LoVo (cell line): ENCODE measurements around the gene CHAF1A.
A peak's percentile ranks its signal among the peaks of the same experiment; 100 is the strongest.

ENCODE experiments used
- DNase-seq: peaks from one replicate; pipeline ENCODE4 v3.0.0-alpha.2; 2016; ENCODE audit warnings: low spot score

CHAF1A gene

DNA sequence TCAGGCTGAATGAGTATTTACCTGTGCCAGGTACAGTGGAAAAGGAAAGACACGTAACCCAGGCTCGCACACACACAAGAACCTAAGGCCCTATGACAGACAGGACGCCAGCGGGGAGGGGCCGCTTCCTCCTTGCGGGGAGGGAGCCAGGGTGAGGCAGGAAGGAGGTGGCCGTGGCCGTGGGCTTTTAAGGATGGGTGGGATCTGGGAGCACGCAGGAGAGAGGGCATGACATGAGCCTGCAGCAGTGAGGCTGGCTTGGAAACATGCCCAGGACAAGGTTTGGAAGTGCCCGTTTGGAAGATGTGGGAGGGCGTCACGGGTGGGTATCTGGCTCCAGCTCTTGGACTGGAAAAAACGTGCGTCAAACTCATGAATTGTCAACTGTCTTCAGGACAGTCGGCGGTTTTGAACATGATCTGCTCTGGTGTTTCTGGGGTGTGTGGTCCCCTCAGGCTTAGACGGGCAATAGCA, 22.1 kb upstream of the CHAF1A start:
- no peak for DNase-seq

DNA sequence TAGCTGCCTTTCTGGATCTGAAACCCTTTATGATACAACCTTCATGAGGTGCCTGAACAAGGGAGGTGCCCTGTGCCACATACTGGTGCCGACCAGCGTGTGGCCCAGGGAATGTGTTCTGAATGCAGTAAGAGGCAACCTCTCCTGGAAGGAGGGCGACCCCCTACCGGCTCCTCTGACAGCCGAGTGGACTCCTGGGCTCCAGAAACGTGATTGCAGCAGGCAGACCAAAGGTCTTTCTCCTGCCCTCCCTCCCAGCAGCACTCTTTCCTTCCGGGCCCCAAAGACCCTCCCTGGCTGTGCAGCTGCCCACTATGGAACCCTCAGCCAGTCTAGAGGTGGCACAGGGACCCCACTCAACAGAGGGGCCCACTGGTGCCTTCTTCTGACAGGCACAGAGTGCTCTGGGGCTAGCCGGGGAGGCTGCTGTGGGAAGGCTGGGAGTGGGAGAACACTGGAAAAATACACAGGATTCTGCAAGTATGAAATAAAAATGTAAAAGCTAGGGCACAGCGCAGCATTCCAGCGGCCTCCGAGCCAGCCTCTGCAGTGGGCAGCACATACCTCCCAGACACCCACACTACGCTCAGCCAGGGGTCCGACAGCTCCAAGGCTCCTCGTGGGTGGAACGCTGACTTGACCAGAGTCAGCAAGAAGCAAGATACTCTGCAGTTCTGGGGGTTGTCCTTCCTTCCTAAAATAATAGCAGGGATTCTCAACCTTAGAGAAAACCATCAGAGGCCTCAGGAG, 17.0 kb upstream of the CHAF1A start:
- no peak for DNase-seq

DNA sequence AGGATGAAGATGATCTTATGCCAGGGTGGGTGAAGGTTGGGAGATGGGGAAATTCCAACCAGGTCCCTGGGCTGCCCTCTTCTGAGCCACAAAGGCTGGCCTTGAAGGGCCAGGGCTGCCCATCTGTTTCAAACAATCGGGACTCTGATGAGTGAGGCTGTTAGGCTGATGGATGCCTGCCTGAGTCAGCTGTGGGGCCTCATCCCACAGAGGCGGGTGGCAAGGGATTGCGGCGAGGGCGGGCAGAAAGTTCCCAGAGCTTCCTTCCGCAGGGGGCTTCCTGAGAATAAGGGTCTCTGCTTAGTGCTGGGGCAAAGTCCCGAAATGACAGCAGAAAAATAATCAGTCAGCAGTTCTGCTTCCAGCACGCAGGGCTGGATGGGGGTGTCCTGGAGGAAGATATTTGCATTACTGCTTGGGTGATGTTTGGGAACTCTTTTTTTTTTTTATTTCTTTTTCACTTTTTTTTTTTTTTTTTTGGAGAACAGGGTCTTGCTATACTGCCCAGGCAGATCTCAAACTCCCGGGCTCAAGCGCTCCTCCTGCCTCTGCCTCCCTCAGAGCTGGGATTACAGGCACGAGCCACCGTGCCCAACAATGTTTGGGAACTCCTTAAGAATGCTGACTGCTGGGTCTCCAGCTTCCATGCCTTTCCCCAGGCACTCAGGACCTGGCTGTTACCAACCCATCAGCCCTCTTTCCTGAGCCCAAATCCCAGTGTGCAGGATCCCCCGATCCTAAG, 16.2 kb upstream of the CHAF1A start:
- no peak for DNase-seq

DNA sequence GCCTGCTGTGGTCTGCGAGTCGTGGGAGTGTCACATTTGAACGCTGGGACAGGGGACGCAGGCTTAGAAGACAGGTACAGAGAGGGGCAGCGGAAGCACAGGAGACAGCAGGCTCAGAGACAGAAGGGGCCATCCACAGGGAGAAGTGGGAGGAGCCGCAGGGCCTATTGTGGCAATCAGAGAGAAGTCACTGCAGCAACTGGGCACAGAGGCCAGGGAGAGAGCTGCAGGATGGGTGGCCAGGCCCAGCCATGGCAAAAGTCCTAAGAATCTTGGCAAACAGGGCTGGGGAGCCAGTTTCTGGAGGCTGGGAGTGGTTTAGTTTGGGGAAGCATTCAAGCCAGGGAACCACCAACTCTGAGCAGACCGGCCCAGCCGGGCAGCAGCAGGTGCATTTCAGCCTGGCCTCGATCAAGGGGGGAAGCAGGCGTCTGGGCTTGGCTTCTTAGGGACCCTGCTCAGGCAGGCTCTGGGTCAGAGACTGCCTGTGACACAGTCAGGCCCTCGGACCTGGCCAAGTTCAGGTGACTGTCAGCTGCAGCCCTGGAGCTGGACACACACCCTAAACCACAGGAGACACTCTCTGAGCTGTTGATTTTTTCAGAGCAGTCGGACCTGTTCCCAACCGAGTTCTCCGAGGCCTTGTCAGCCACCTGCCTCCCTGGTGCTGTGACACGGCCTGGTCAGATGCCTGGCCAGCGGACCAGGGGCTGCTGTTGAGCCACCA, 13.9 kb upstream of the CHAF1A start:
- no peak for DNase-seq

DNA sequence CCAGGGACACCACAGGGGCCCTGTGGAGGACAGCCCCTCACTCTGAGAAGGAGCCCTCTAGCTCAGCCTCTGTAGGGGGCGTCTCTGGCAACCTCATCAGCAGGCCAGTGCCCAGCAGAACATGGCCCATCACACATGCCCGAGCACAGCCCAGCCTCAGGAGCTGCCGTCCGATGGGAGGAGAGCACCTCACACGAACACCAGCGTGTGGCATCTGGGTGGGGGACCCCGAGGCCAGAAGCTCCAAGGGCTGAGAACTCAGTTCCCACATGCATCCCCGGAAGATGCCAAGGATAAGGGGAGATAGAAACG, 13.4 kb upstream of the CHAF1A start:
- no peak for DNase-seq

DNA sequence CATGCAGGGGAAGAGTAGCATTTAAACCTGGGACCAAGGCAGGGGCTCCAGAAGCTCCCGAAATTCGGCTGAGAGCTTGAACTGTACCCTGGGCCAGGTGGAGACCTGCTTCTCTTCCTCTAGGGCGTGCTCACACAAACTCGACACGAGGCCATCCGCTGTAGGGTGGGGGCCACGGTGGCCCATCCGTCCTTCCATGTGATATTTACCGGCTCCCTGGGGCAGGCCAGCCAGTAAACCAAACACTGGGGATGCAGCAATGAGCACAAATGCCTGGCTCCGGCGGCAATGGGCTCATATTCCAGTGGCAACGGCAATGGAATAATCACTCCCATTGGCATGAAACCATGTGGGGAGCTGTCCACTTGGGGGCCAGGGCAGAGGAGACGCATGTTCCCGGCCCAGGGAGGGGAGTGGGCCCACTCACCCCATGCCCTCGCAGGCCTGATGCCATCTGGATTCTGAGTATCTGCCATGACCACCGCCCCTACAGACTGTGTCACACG, 12.9 kb upstream of the CHAF1A start:
- DNase-seq = no peak

DNA sequence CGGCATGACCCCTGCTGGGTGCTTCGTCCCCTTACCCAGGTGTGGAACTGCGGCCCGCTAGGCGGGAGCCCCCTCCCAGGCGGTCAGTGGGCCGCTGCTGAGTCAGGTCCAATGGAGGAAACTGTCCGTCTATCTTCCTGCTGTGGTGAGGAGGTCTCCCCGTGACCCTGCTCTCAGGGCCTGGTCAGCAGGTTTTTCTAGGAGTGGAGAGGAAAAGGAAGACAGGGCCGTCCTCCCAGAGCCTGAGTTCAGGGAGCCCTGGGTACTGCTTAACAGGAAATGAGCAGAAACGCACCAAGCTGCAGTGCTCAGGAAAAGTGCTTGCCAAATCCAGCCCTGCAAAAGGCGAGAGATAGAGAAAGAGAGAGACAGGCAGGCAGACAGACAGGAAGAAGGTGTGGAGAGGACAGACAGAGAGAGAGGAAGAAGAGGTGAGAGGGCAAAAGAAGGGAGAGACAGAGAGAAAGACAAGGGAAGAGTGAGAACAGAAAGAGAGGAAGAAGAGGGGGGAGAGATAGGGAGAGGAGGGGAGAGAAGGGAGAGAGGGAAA, 12.3 kb upstream of the CHAF1A start:
- no peak for DNase-seq

DNA sequence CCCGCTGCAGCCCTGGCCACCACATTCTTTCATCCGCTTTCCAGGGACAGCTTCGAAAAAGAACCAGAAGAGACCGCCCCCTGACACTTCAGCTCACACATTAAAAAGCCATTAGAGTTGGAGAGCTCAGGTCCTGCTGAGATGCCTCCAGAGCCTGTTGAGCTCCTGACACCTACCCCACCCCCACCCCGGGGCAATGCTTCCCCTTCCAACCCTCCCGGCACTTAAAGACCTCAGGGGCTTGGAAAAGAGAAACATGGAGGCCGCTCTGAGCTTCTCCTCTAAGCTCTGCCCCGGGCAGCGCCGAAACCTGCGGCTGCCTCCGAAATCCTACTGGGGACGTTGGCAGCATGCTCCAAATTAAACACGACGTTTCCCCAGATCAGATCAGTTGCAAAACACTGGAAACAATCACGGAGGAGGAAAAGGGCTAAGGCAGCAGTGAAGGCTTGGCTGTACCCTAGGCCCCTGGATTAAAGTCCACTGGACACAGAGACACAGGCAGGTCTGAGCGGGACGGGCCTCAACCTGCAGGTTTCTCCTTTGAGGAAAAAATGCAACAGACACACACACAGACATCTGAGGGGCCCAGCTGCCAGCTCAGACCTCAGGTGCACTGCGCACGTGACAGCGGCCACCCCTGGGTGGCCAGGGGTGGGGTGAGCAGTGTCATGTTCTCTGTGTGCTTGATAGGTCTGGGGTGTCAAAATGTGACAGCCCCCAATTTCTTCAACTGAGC, 11.7 kb upstream of the CHAF1A start:
- DNase-seq = no peak

DNA sequence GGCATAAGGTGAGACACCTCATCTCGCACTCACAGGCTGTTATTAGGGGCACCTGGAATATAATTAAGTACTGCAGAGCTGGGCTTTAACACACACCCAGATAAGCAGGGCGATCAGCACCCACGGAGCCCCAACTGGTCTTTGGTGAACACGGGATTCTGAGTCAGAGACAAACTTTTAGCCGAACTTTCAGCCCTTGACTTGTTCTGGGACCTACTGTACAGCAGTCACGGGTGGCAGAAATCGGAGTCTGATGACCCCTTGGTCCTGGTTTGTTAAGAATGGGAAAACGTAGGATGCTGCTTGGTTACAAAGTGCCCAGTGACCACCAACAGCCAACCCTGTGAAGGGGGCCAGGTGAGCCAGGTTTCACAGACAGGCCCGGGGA, 11.1 kb upstream of the CHAF1A start:
- DNase-seq = no peak

DNA sequence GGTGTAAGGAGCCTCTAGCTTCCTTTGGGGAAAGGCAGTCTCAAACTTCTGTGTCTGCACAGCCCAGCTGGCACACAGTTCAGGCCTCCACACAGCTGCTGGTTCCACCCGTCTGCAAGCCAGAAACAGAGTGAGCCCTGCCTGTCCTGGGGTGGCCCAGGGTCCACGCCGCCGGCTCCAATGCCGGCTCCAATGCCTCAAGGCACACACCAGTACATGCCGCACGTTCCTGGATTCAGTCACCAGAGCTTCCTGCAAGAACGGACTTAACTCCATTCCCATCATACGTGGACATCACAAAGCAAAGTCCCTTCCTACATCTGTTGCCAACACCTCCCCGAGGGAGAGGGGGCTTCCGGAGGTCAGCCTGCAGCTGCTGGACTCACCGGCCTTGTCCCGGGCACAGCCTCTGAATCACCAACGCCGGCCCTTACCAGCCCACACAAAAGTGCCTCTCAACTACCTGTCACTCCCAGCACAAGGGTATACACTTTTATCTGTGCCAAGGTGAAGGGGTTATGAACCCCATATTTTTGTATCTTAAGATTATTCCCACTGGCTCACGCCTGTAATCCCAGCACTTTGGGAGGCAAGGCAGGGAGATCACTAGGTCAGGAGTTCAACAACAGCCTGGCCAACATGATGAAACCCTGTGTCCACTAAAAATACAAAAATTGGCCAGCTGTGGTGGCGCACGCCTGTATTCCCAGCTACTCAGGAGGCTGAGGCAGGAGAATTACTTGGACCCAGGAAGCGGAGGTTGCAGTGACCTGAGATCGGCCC, 10.5 kb upstream of the CHAF1A start:
- no peak for DNase-seq

DNA sequence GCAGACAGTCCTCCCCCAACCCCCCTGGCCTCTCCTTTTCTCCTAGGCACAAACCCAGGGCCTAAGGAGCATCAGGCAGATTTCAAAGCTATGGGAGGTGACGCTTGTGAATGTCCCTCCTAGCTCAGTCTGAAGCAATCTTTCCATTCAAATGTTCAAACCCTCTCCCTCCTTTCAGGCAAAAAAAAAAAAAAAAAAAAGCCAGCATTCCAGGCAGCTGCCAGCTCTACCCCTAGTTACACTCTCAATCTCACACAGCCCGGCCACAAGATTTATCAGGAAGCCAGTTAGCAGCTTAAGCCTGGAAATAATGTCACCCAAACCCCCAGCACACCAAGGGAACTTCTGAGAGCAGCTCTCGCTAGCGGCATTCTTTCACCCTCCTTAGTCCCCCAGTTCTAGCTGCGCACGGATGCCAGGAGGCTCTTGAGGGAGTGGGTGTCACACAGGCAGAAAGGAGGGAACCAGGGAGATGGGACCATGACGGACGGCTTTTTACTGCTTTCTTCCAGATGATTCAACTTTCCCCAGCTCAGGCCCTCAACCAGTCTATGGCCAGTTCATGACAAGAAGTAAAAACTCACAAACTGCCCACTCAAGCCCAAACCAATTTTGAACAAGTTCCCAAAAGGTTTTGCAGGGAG, 8.4 kb upstream of the CHAF1A start:
- DNase-seq = no peak

DNA sequence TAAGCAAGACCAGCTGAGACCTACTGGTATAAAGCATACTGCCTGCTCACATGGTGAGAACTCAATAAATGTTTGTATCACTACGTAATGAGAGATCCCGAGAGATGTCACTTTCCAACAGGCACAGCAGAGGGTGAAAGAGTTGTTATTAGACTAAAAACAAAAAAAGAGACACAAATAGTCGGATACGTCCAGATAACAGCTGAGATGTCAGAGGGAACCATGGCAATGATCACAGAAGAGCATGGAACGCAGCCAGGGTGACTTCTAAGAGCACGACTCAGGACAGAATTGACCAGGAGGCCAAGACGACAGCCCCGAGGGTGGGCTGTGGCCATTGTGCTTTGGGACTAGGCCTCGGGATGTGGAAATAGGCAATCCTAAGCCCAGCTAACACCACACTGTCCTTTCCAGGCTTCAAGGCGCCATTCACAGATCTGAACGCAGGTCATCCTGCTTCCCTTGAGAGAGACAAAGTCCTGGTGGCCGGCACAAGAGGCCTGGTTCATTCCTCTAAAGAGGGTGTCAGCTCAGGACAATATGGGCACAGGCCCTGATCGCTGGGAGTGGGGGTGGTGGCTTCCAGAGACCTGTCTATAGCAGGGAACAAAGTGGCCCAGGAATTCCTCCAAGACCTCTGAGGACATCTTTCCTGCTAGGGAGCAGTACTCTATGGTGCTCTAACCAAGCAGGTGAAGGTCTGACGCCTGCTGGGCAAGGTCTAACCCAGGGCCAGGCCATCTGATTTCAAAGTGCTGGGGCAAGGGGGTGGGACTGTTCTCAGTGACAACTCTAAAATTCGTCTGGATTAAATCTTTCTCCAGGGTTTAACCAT, 5.3 kb upstream of the CHAF1A start:
- DNase-seq = no peak

DNA sequence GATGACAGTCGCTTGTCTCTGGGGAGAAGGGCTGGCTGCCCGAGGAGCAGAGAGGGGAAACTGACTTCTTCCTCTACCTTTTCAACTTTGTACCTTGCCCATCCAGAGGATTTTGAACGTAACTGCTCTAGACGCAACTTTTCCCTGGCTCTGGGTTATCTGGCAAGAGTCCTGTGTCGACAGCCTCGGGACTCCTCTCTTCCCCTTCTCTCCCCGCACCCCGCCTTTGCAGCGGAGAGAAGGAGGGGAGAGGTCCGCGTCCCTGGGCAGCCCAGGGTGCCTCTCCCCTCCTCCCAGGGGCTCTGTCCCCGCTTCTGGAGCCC, 2.7 kb upstream of the CHAF1A start:
- no peak for DNase-seq

DNA sequence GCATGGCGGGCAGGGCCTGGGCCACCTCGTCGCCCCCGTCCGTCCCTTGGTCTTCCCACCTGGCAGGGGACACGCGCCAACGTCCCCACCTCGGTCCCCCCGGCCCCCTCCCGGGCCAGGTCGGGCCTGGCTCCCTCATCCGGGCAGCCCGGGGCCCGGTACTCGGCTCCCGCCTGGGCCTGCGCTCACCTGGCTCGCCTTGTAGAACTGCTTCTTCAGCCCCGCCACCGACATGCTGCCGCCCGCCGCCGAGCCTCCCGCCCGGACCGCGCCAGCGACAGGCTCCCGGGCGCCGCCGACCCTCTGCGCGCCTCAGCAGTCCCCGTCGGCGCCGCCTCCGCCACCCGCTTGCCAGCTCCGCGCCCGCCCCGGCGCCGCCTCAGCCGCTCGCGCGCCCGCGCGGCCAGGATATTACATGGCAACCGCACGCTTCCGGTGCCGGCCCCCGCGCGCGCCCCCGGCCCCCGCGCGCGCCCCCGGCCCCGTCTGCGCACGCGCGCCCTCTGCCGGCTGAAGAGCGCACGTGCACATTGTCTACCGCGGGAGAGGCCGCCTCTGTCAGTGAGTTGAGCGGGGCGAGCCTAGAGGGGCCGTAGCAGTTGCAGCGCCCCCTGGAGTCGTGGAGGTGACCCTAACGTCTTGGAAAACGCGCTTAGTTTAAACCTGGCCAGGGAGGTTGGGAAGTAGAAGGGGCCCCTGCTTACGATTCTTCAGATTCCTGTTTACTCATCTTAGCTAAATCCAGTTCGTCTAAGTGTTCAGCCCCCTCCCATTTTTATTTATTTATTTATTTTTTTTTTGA, 2.1 kb upstream of the CHAF1A start, which contains the start of gene SH3GL1:
TSS of gene SH3GL1 (minus strand) at position 413 of the 802 bp plus-strand sequence. CDS start at position 234, 179 bp downstream.
- peak; percentile 94 for DNase-seq

DNA sequence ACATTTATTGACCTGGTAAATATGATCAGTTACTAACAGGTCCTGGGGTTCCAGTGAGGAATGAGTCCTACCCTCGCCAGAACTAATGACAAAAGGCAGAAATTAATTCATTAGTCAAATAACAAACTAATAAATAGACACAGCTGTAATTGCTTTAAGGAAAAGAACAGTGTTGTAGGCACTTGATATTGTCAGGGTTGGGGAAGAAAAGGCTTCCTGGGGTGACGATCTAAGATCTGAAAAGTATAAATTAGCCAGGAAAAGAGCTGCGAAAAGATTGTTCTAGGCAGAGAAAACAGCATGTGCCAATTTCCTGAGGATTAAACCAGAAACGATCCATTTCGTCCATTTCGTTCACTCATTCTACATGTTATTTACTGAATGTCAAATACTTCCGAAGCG, 670 bp upstream of the CHAF1A start:
- no peak for DNase-seq

DNA sequence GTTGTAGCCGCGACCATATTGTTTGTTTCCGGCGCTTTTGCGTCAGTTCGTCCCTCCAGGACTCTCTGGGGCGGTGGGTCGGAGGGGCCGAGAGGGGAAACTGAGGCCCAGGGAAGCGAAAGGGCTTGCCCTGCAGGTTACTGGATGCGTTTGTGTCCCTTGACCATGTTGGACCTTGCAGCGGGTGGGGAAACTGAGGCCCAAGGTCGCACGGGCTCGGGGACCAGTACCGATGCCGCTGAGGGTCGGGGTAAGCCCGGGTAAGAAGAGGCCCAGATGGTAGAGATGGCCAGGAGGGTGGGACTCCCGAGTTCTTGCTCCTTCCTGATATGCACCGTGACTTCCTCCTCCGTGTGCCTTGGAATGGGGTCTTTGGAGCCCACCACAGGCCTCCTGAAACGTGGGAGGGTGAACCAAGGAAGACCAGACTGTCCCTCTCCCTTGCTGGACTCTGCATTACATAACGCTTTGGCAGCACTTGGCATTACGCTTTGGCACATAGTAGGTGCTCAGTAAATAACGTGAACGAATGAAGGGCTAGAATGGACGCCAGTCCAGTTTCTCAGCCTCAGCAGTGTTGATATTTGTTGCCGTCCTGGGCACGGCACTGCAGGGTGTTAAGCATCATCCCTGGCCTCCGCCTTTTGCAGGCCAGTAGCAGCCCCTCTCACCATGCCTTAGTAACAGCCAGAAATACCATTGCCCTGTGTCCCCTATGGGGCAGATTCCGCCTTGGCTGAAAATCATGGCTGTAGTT, 743 bp downstream of the CHAF1A start:
- DNase-seq = no peak

DNA sequence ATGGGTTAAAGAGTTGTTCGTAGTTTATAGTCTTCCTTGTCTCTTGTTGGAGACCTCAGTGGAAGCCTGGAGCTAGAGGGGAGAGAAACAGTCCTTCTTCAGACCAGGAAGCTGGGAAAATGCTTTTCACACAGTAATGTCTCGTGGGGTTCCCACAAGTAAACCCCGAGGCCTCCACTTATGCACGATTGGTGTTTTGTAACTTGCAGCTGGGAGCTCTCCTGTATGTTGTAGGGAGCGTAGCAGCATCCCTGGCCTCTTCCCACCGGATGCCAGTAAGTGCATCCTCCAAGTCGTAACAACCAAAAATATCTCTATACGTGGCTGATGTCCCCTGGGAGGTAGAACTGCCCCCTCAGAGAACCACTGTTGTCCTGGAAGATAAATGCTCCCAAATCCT, 3.5 kb downstream of the CHAF1A start:
- no peak for DNase-seq

DNA sequence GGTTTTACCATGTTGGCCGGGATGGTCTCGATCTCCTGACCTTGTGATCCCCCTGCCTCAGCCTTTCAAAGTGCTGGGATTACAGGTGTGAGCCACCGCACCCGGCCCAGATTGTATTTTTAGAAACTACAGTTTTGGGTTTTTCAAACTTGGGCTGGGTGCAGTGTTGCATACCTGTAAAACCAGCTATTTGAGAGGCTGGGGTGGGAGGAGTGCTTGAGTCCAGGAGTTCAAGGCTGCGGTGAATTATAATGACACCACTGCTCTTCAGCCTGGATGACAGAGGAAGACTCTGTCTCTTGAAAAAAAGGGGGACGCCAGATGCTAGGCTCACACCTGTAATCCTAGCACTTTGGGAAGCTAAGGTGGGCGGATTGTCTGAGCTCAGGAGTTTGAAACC, 4.2 kb downstream of the CHAF1A start:
- DNase-seq = no peak
